Endodermal cell (in vitro differentiated cells): ENCODE results near the gene AADAT. TPM values are rescaled to one million over a fixed set of nuclear protein-coding genes. Genes with fewer than 3 reads are reported as not detected.
A peak's percentile ranks its signal among the peaks of the same experiment; 100 is the strongest.

Experiments
- DNase-seq: peaks from one replicate; pipeline ENCODE4 v3.0.0-alpha.2; 2017
- H3K27ac ChIP-seq: 2 replicates; pipeline ENCODE4 v1.5.1; 2013; ENCODE audit warnings: mild to moderate bottlenecking, low read depth, low read length, moderate library complexity
- H3K27me3 ChIP-seq: 2 replicates; pipeline ENCODE4 v1.6.1; 2013; ENCODE audit warnings: mild to moderate bottlenecking, low read length, moderate library complexity; ENCODE audit not compliant: insufficient read depth, control insufficient read depth, poor library complexity, severe bottlenecking
- H3K36me3 ChIP-seq: 2 replicates; pipeline ENCODE4 v1.7.0; 2013; ENCODE audit warnings: mild to moderate bottlenecking, low read length, moderate library complexity; ENCODE audit not compliant: control insufficient read depth, insufficient read depth
- H3K4me1 ChIP-seq: one replicate; pipeline ENCODE4 v1.7.0; 2013; ENCODE audit warnings: low read length; ENCODE audit not compliant: control insufficient read depth, insufficient read depth
- H3K4me3 ChIP-seq: 2 replicates; pipeline ENCODE4 v1.5.1; 2013; ENCODE audit warnings: mild to moderate bottlenecking, low read length, moderate library complexity
- H3K9ac ChIP-seq: 2 replicates; pipeline ENCODE4 v1.6.1; 2013; ENCODE audit warnings: mild to moderate bottlenecking, low read length, moderate library complexity; ENCODE audit not compliant: poor library complexity, severe bottlenecking; ENCODE audit errors: extremely low read depth
- H3K9me3 ChIP-seq: 2 replicates; pipeline ENCODE4 v1.6.1; 2013; ENCODE audit warnings: mild to moderate bottlenecking, low read length, moderate library complexity; ENCODE audit not compliant: control insufficient read depth
- H3K27ac Mint-ChIP-seq: 2 replicates; pipeline ENCODE4 v1.8.0; 2020; ENCODE audit warnings: mixed read lengths
- H3K27me3 Mint-ChIP-seq: 2 replicates; pipeline ENCODE4 v1.8.0; 2021; ENCODE audit warnings: mild to moderate bottlenecking, mixed read lengths; ENCODE audit not compliant: insufficient read depth
- H3K36me3 Mint-ChIP-seq: 2 replicates; pipeline ENCODE4 v1.8.0; 2020; ENCODE audit warnings: low read depth, mixed read lengths
- H3K4me1 Mint-ChIP-seq: 2 replicates; pipeline ENCODE4 v1.8.0; 2020; ENCODE audit warnings: mixed read lengths
- H3K4me3 Mint-ChIP-seq: 2 replicates; pipeline ENCODE4 v1.8.0; 2020; ENCODE audit warnings: mild to moderate bottlenecking, moderate library complexity, mixed read lengths
- H3K9me3 Mint-ChIP-seq: 2 replicates; pipeline ENCODE4 v1.8.0; 2020; ENCODE audit warnings: mild to moderate bottlenecking, mixed read lengths
- WGBS, 2 experiments: methylation state at CpG; one replicate each; pipeline versions ENCODE4 v1.1.5 to v1.1.7; 2013; ENCODE audit warnings: missing lambda C conversion rate in 2 of 2, mixed read lengths in 1 of 2; ENCODE audit not compliant: insufficient coverage in 1 of 2, insufficient read length in 1 of 2; 5-methylcytosine and 5-hydroxymethylcytosine counted together
- total RNA-seq, 2 donors: library from RNA; stranded (reverse); fragmentation: NEBNext Ultra II Directional in 1 of 2; extraction: Animal tissue kit (Norgen Biotek cat#: 25700) in 1 of 2; gene quantifications; 2 replicates in 1 of 2; 3 replicates in 1 of 2; pipeline ENCODE4 v1.2.1, GENCODE V29; 2021
- TF ChIP-seq, protein P1 (sequence below): fragments of 200-600 bp; sonication (generic); conservative IDR thresholded peaks from 2 replicates; pipeline ENCODE4 v1.5.0; 2021; ENCODE audit warnings: antibody characterized with exemption, mild to moderate bottlenecking

Gene AADAT
- total RNA-seq, 2 donors from 2014 or later, result 34.4 to 42.3 TPM

DNA sequence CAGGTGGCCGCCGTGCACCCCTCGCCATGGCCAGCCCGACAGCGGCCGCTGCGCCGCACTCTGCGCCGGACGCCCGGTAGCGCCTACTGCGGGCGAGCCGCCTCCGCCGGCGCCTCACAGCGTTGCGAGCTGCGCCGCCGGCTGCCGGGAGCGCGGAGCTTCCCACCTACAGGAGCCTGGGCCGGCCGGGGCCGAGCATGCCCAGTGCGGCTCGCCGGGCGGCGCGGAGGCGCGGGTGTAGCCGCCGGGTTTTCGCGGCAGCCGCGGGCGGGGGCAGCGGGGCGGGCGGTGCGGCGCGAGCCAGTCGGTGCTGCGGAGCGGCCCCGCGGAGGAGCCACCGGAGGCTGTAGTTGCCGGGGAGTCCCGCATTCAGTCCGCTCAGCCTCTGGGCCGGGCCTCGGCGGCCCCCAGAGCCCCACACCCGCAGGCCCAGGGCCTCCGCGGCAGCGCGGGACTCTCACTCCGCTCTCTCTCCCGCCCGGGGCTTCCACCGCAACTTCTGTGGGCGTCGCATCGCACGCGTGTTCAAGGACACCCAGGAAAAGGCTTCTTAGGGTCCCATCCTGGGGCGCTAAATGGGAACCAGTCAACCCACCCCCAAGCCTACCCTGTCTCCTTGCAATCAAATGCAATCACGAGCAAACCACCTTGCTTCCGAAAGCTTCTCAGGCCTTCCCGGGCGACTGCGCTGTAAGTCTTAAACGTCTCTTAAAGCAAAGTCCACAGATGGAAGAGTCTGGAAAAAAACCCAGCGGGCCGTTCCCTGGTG, 63.3 kb downstream of the AADAT start, which contains the start of gene MFAP3L:
Gene MFAP3L, minus strand, starts transcription at position 143 of the 769 bp plus-strand sequence. CDS start 20,518 bp downstream, outside the sequence.
- peak within 1 kb of the TSS; percentile 95 for H3K27ac Mint-ChIP-seq
- WGBS, 2 experiments, result 0% methylated on average over 29 to 85 of the region's 86 CpGs
- peak within 1 kb of the TSS; percentile 90 for H3K4me3 ChIP-seq
- peaks cover 33% of the 10 kb centered on the region for H3K27me3 Mint-ChIP-seq
- peaks cover 44% of the 10 kb centered on the region for H3K27me3 ChIP-seq
- H3K9me3 Mint-ChIP-seq, result peaks cover 4% of the 10 kb centered on the region
- H3K9me3 ChIP-seq, result no peaks in the 10 kb centered on the region
- H3K27ac ChIP-seq, result peak within 1 kb of the TSS; percentile 67
- H3K36me3 Mint-ChIP-seq, result peaks cover 9% of the 10 kb centered on the region
- H3K4me1 ChIP-seq, result peaks cover 3% of the 10 kb centered on the region
- TF ChIP-seq, protein P1, sequence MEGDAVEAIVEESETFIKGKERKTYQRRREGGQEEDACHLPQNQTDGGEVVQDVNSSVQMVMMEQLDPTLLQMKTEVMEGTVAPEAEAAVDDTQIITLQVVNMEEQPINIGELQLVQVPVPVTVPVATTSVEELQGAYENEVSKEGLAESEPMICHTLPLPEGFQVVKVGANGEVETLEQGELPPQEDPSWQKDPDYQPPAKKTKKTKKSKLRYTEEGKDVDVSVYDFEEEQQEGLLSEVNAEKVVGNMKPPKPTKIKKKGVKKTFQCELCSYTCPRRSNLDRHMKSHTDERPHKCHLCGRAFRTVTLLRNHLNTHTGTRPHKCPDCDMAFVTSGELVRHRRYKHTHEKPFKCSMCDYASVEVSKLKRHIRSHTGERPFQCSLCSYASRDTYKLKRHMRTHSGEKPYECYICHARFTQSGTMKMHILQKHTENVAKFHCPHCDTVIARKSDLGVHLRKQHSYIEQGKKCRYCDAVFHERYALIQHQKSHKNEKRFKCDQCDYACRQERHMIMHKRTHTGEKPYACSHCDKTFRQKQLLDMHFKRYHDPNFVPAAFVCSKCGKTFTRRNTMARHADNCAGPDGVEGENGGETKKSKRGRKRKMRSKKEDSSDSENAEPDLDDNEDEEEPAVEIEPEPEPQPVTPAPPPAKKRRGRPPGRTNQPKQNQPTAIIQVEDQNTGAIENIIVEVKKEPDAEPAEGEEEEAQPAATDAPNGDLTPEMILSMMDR, result no peak
- no peaks in the 10 kb centered on the region for H3K36me3 ChIP-seq
- H3K9ac ChIP-seq, result peak within 1 kb of the TSS; percentile 83
- peak within 1 kb of the TSS; percentile 80 for H3K4me3 Mint-ChIP-seq
- DNase-seq, result peak; percentile 94
- peaks cover 27% of the 10 kb centered on the region for H3K4me1 Mint-ChIP-seq

DNA sequence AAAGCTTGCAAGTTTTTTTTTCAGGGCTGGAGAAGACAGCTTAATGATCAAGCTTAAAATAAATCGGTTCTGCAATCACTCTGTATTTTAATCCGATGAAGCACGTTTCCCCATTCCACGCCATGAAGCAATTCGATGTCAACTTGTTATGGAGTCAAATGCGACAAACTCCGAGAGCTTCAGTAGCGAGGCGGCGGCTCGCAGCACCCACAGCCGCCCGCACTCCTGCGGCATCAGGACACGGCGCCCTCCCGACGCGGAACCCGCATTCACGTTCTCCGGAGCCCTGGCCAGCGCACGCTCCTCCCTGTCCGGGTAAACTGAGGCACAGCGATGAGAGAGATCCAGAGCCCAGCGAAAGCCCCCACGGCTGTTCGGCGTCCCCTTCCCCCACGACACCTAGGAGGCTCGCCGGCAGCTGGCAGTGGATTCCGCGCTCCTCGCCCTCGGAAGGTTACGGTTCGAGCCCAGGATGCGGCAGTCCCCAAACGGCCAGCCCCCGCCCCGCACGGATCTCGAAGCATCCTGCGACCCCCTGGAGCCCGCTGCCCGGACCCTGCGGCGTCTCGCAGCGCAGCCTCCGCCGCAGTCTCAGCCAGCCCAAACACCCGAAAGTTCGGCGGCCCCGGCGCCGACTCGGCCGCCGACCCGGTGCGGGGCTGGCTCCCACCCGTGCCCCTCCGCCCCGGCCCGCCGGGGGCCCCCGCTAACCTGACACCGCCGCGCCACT, 64.1 kb downstream of the AADAT start:
- Mint-ChIP-seq H3K4me3 (peak overlapping the region; percentile 80), H3K9me3 (peaks cover 4% of the 10 kb centered on the region), H3K27ac (peak overlapping the region; percentile 88), H3K27me3 (peaks cover 29% of the 10 kb centered on the region), H3K36me3 (peaks cover 9% of the 10 kb centered on the region), H3K4me1 (peaks cover 35% of the 10 kb centered on the region)
- H3K27me3 ChIP-seq, result peaks cover 43% of the 10 kb centered on the region
- peak overlapping the region; percentile 77 for H3K4me3 ChIP-seq
- 2 to 6% methylated on average over 19 to 74 of the region's 74 CpGs for WGBS, 2 experiments
- DNase-seq, result peak; percentile 67
- H3K27ac ChIP-seq, result no peak overlapping the region
- H3K9me3 ChIP-seq, result no peaks in the 10 kb centered on the region
- no peaks in the 10 kb centered on the region for H3K36me3 ChIP-seq
- H3K4me1 ChIP-seq, result peaks cover 3% of the 10 kb centered on the region
- peak overlapping the region; percentile 28 for H3K9ac ChIP-seq
- TF ChIP-seq, protein P1, result no peak

- H3K27ac Mint-ChIP-seq, result no peak overlapping the region
- H3K9me3 Mint-ChIP-seq, result no peaks in the 10 kb centered on the region
- Histone ChIP-seq H3K9me3 (no peaks in the 10 kb centered on the region), H3K4me1 (peaks cover 14% of the 10 kb centered on the region), H3K9ac (no peak overlapping the region), H3K36me3 (no peaks in the 10 kb centered on the region), H3K4me3 (no peak overlapping the region), H3K27ac (no peak overlapping the region), H3K27me3 (peaks cover 21% of the 10 kb centered on the region)
- TF ChIP-seq, protein P1, result no peak
- H3K4me1 Mint-ChIP-seq, result peaks cover 44% of the 10 kb centered on the region
- H3K4me3 Mint-ChIP-seq, result no peak overlapping the region
- peaks cover 9% of the 10 kb centered on the region for H3K36me3 Mint-ChIP-seq
- DNase-seq, result no peak
- H3K27me3 Mint-ChIP-seq, result peaks cover 5% of the 10 kb centered on the region
- WGBS, 2 experiments, result 92 to 99% methylated on average over 2 of the region's 2 CpGs
Observed at GRCh38 chr4:170022211-170022610, 67.5 kb downstream of the AADAT start.
